HG02678 (cell line): ENCODE data around the gene IFNA21.
"Not testable (repeated sequence)": the region's sequence is repeated elsewhere in the genome, so short reads cannot be mapped to it uniquely, and the experiment has no call there.

Experiments
- ATAC-seq: cut with Tn5 transposase; IDR thresholded peaks from one replicate; pipeline ENCODE4 v1.9.1; 2021; ENCODE audit warnings: mild to moderate bottlenecking, moderate library complexity; ENCODE audit not compliant: unreplicated experiment

IFNA21 gene

GRCh38 chr9:21144603-21145002, 21.9 kb downstream of the IFNA21 start:
- peak; percentile 71 for ATAC-seq

GRCh38 chr9:21141427-21141882, 25.0 kb downstream of the IFNA21 start, which contains the start of gene IFNW1:
Gene IFNW1, minus strand, starts transcription at chr9:21141832. Its CDS starts 262 bp downstream, at chr9:21141570.
- peak; percentile 73 for ATAC-seq

- ATAC-seq, result no peak
These were observed 29.4 kb downstream of the IFNA21 start for GRCh38 chr9:21137020-21137419.

GRCh38 chr9:21135736-21136135, 30.7 kb downstream of the IFNA21 start:
- ATAC-seq, result no peak

- not testable (repeated sequence) for ATAC-seq
These were observed 38.3 kb downstream of the IFNA21 start for GRCh38 chr9:21128186-21128585.

- ATAC-seq, result peak; percentile 89
These were observed 44.7 kb downstream of the IFNA21 start for GRCh38 chr9:21121595-21122251.

- ATAC-seq, result peak; percentile 63
These were observed 45.4 kb downstream of the IFNA21 start for GRCh38 chr9:21121079-21121478.

- peak; percentile 28 for ATAC-seq
These were observed 47.2 kb downstream of the IFNA21 start for GRCh38 chr9:21119093-21119770.
